Stimulated activated CD8-positive, alpha-beta memory T cell treated with anti-CD3 and anti-CD28 coated beads, Interleukin-15, amount 100 ng/mL, for 4 hours (primary cell): ENCODE data around the gene CERS4.
A peak's percentile ranks its signal among the peaks of the same experiment; 100 is the strongest.
"Not testable (repeated sequence)": the region's sequence is repeated elsewhere in the genome, so short reads cannot be mapped to it uniquely, and the experiment has no call there.

Experiments
- DNase-seq, 2 donors: peaks; one replicate each; pipeline ENCODE4 v3.0.0-alpha.2; 2020; ENCODE audit warnings: low read depth in 2 of 2

Gene CERS4

GRCh38 chr19:8241646-8242045, 32.5 kb downstream of the CERS4 start:
- no peak for DNase-seq

DNA sequence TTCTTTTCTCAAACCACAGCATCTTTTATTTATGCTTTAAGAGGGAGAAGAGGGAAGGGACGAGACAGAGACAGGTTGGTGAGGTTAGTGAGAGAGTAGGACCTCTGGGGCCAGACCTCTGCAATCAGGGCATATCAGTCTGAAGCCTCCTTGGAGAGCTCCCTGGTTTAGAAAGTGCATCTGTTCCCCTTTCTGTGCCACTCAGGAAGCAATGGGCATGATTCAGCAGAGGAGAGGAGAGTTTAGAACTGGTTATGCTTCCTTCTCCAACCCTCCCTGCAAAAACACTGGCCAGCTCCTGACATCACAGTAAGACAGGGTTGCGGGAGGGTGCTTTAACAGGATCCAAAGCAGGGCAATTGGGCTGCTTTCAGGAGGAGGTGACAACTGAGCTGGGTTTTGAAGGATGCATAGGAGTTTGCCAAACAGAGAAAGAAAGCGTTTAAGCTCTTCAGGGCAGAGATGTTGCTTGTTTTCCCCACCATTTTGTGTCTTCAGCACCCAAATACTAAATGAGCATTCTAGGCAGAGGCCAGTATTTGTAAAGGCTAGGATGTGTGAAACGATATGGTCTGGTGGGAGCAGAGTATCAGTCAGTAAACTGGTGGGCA, 33.1 kb downstream of the CERS4 start:
- DNase-seq: no peak

- DNase-seq: no peak
Observed at GRCh38 chr19:8243146-8243545, 34.0 kb downstream of the CERS4 start.

- DNase-seq: no peak
Observed at GRCh38 chr19:8244442-8244841, 35.3 kb downstream of the CERS4 start.

- DNase-seq: no peak
Observed at GRCh38 chr19:8245869-8246835, 37.0 kb downstream of the CERS4 start.

GRCh38 chr19:8247129-8247890, 38.1 kb downstream of the CERS4 start:
- DNase-seq: not testable (repeated sequence)

DNA sequence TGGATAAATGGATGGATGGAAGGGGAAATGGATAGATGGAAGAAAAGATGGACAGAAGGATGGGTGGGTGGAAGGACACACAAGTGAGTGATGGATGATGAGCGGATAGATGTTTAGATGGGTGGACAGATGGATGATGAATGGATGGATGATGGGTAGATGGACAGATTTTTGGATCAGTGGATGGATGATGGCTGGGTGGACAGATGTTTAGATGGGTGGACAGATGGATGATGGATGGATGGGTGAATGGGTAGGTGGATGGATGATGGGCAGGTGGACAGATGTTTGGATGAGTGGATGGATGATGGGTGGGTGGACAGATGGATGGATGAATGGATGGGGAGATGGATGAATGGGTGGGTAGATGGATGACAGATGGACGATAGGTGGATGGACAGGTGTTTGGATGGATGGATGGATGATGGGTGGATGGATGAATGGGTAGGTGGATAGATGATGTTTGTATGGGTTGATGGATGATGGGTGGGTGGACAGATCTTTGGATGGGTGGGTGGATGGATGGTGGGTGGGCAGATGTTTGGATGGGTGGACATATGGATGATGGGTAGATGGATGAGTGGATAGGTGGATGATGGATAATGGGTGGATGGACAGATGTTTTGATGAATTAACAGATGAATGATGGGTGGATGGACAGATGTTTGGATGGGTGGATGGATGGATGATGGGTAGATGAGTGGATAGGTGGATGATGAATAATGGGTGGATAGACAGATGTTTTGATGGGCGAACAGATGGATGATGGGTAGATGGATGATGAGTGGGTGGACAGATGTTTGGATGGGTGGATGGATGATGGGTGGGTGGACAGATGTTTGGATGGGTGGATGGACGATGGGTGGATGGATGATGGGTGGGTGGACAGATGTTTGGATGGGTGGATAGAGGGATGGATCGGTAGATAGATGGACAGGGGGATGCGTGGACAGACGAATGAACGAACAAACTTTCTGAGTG, 39.5 kb downstream of the CERS4 start:
- no peak for DNase-seq

DNA sequence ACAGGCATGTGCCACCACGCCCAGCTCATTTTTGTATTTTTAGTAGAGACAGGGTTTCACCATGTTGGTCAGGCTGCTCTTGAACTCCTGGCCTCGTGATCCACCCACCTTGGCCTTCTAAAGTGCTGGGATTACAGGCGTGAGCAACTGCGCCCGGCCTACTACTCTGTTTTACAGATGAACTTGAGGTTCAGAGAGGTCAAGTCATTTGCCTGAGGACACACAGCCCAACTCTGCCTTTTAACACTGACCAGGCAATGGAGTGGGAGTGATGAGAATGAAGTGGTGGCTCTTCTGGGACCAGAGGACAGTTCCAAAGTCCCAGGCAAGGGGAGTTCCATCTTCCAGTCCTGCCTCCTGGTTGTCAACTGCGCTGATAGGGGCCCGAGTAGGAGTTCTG, 41.4 kb downstream of the CERS4 start:
- DNase-seq: no peak

GRCh38 chr19:8251025-8251472, 41.9 kb downstream of the CERS4 start:
- no peak for DNase-seq

DNA sequence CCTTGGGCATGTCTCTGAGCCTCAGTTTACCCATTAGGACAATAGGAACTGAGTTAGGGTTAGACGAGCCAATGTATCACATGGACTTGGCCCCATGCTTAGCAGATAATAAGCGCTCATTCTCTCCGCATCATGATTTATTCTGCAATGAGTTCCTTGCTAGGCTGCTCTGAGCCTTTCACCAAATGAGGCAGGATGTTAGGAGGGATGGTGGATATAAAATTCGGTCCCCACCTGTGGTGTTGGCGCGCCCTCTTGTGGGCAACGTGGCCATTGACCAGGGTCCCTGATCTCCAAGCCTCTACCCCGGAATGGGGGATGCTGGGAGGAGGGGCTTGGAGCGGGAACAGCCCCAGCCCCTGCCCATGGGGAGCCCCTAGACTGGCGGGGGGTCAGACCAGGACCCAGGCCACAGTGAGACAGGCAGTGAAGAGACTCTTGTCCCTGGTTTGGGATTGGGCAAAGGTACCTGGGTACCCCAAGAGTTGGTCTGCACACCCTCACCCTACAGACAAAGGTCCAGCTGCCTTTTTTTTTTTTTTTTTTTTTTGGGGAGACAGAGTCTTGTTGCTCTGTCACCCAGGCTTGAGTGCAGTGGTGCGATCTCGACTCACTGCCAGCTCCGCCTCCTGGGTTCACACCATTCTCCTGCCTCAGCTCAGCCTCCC, 43.9 kb downstream of the CERS4 start:
- peak; percentile 52 to 67 for DNase-seq

GRCh38 chr19:8253678-8254077, 44.5 kb downstream of the CERS4 start:
- DNase-seq: no peak

- DNase-seq: no peak
Observed at GRCh38 chr19:8254286-8255001, 45.3 kb downstream of the CERS4 start.

GRCh38 chr19:8255426-8256125, 46.4 kb downstream of the CERS4 start:
- no peak for DNase-seq

- no peak for DNase-seq
Observed at GRCh38 chr19:8256276-8257051, 47.3 kb downstream of the CERS4 start.

GRCh38 chr19:8257052-8257443, 47.9 kb downstream of the CERS4 start:
- no peak for DNase-seq

DNA sequence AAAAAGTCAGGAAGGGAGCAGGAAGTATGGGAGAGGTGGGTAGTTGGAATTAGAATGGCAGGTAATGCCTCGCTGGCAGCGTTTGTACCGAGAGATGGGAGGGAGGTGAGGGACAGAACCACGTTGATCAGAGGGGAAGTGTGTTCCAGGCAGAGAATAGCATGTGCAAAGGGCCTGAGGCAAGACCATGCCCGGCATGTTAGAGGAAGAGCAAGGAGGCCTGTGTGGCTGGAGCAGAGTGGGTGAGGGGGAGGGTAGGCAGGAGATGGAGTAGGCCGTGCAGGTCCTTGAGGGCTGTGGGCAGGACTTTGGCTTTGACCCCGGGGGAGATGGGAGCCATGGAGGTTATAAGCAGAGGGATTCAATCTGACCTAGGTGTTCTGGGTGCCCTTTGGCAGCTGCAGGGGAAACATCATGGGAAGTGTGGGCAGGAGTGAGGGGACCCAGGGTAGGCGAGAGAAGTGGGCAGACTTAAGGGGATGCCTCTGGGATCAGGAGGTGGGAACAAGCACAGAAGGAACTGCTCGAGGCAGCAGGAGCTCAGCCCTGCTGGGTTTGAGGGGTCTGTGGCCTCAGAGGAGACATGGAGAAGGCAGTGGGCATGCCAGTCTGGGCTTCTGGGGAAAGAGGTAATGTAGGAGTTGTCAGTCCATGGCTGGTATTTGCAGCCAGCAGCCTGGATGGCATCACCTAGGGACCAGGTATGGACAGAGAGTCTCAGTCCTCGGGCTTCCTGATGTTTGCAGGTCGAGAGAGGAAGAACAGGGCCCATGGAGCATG, 50.2 kb downstream of the CERS4 start:
- DNase-seq: no peak

DNA sequence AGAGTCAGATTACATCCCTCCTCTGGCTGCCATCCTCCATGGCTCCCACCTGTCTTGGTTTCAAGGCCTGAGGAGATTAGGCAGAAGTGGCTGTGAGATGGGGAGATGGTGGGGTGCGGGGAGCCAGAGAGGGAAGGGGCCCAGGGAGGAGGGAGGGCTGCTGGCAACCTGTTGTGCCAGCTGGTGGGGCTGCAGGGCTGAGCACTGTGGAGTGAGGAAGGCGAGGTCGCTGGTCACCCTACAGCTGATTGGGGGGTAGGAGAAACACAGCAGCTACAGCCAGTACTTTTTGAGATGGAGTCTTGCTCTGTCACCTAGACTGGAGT, 50.7 kb downstream of the CERS4 start:
- DNase-seq: no peak

- DNase-seq: no peak
Observed at GRCh38 chr19:8261347-8261746, 52.2 kb downstream of the CERS4 start.
